Stimulated activated CD4-positive, alpha-beta T cell treated with anti-CD3 and anti-CD28 coated beads, Interleukin-15, amount 100 ng/mL, for 1 hour (primary cell): ENCODE results near the gene LDHAL6A.

ENCODE experiments used
- DNase-seq, 2 donors: peaks; one replicate each; pipeline ENCODE4 v3.0.0-alpha.2; 2020; ENCODE audit warnings: low read depth in 1 of 2, low spot score in 1 of 2

Gene LDHAL6A

GRCh38 chr11:18490319-18490718, 34.7 kb downstream of the LDHAL6A start:
- no peak for DNase-seq

- DNase-seq: no peak
Measured at GRCh38 chr11:18490736-18491485, 35.3 kb downstream of the LDHAL6A start.

- no peak for DNase-seq
Measured at GRCh38 chr11:18491924-18492323, 36.3 kb downstream of the LDHAL6A start.

GRCh38 chr11:18492888-18493287, 37.2 kb downstream of the LDHAL6A start:
- no peak for DNase-seq

GRCh38 chr11:18493310-18493709, 37.7 kb downstream of the LDHAL6A start:
- DNase-seq: no peak

GRCh38 chr11:18495271-18495670, 39.6 kb downstream of the LDHAL6A start:
- DNase-seq: no peak

GRCh38 chr11:18495703-18496102, 40.0 kb downstream of the LDHAL6A start:
- no peak for DNase-seq

GRCh38 chr11:18498039-18498438, 42.4 kb downstream of the LDHAL6A start:
- no peak for DNase-seq

- no peak for DNase-seq
Measured at GRCh38 chr11:18501629-18502028, 46.0 kb downstream of the LDHAL6A start.

GRCh38 chr11:18502352-18502751, 46.7 kb downstream of the LDHAL6A start:
- no peak for DNase-seq

- no peak for DNase-seq
Measured at GRCh38 chr11:18521122-18521521, 65.5 kb downstream of the LDHAL6A start.

- no peak for DNase-seq
Measured at GRCh38 chr11:18522388-18522787, 66.7 kb downstream of the LDHAL6A start.

GRCh38 chr11:18523084-18523483, 67.4 kb downstream of the LDHAL6A start:
- no peak for DNase-seq

GRCh38 chr11:18524248-18524647, 68.6 kb downstream of the LDHAL6A start:
- DNase-seq: no peak

GRCh38 chr11:18526130-18526520, 70.5 kb downstream of the LDHAL6A start:
- DNase-seq: no peak

- DNase-seq: peak; percentile 84 to 86
Measured at GRCh38 chr11:18526521-18527296, 71.1 kb downstream of the LDHAL6A start, which contains the start of gene TSG101. TSG101 (minus strand) TSS chr11:18526942; CDS start chr11:18526816, 126 bp downstream.

- DNase-seq: no peak
Measured at GRCh38 chr11:18527512-18527911, 71.9 kb downstream of the LDHAL6A start.
